HL-60 (cell line): Measurements from ENCODE around the gene PROM2.

Experiments used
- DNase-seq, 2 experiments: peaks; one replicate each; pipeline ENCODE4 v3.0.0-alpha.2; 2010 to 2020; ENCODE audit warnings: low read depth in 1 of 2, low spot score in 1 of 2
- H3K27ac ChIP-seq: fragments of 250-450 bp; sonication (Bioruptor Pico); replicated peaks from 2 replicates; pipeline ENCODE4 v1.5.1; 2020; ENCODE audit warnings: mild to moderate bottlenecking, moderate library complexity
- H3K27me3 ChIP-seq: fragments of 250-450 bp; sonication (Bioruptor Pico); 2 replicates; pipeline ENCODE4 v1.5.1; 2021; ENCODE audit warnings: mild to moderate bottlenecking, moderate library complexity; ENCODE audit not compliant: insufficient read depth, poor library complexity, severe bottlenecking
- H3K4me3 ChIP-seq: replicated peaks from 2 replicates; pipeline ENCODE4 v1.5.1; 2011; ENCODE audit warnings: mild to moderate bottlenecking, control low read depth, low read length; ENCODE audit not compliant: insufficient read depth
- GABPA ChIP-seq: IDR thresholded peaks from 2 replicates; pipeline ENCODE4 v1.6.1; 2012; ENCODE audit warnings: low read depth
- POLR2AphosphoS5 ChIP-seq: IDR thresholded peaks from 2 replicates; pipeline ENCODE4 v1.6.1; 2012; ENCODE audit warnings: low read depth
- SPI1 ChIP-seq: IDR thresholded peaks from 2 replicates; pipeline ENCODE4 v1.6.1; 2012; ENCODE audit warnings: low read depth, mild to moderate bottlenecking, borderline replicate concordance
- TF ChIP-seq, protein P1 (sequence below): IDR thresholded peaks from 2 replicates; pipeline ENCODE4 v1.6.1; 2012; ENCODE audit warnings: low read depth; ENCODE audit not compliant: insufficient replicate concordance
- TF ChIP-seq, protein P2 (sequence below): IDR thresholded peaks from one replicate; pipeline ENCODE4 v1.5.1; 2011; ENCODE audit warnings: low read length, control low read depth, inconsistent platforms; ENCODE audit not compliant: insufficient read depth

The PROM2 gene

DNA sequence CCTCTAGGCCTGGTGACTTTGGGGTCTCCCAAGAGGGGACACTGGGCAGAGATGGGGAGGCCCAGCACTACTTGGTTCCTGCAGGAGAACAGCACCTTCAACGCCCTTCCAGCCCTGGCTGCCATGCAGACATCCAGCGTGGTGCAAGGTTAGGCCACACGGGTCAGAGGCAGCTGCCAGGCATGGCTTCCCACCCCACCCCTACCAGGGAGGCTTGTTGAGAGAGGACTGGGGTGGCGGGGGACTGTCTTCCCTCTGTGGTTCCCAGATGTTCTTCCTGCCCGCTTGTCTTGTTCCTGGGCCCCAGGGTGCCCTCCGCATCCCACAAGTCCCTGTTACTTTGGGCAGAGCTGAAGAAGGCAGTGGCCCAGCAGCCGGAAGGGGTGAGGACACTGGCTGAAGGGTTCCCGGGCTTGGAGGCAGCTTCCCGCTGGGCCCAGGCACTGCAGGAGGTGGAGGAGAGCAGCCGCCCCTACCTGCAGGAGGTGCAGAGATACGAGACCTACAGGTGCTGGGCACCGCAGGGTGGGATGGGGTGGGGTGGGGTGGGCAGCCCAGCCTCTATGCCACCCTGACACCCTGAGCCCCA is 4.5 kb downstream of the PROM2 start:
- TF ChIP-seq POLR2AphosphoS5 (no peak), GABPA (no peak), SPI1 (no peak)
- TF ChIP-seq, protein P1, sequence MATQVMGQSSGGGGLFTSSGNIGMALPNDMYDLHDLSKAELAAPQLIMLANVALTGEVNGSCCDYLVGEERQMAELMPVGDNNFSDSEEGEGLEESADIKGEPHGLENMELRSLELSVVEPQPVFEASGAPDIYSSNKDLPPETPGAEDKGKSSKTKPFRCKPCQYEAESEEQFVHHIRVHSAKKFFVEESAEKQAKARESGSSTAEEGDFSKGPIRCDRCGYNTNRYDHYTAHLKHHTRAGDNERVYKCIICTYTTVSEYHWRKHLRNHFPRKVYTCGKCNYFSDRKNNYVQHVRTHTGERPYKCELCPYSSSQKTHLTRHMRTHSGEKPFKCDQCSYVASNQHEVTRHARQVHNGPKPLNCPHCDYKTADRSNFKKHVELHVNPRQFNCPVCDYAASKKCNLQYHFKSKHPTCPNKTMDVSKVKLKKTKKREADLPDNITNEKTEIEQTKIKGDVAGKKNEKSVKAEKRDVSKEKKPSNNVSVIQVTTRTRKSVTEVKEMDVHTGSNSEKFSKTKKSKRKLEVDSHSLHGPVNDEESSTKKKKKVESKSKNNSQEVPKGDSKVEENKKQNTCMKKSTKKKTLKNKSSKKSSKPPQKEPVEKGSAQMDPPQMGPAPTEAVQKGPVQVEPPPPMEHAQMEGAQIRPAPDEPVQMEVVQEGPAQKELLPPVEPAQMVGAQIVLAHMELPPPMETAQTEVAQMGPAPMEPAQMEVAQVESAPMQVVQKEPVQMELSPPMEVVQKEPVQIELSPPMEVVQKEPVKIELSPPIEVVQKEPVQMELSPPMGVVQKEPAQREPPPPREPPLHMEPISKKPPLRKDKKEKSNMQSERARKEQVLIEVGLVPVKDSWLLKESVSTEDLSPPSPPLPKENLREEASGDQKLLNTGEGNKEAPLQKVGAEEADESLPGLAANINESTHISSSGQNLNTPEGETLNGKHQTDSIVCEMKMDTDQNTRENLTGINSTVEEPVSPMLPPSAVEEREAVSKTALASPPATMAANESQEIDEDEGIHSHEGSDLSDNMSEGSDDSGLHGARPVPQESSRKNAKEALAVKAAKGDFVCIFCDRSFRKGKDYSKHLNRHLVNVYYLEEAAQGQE = no peak
- TF ChIP-seq, protein P2, sequence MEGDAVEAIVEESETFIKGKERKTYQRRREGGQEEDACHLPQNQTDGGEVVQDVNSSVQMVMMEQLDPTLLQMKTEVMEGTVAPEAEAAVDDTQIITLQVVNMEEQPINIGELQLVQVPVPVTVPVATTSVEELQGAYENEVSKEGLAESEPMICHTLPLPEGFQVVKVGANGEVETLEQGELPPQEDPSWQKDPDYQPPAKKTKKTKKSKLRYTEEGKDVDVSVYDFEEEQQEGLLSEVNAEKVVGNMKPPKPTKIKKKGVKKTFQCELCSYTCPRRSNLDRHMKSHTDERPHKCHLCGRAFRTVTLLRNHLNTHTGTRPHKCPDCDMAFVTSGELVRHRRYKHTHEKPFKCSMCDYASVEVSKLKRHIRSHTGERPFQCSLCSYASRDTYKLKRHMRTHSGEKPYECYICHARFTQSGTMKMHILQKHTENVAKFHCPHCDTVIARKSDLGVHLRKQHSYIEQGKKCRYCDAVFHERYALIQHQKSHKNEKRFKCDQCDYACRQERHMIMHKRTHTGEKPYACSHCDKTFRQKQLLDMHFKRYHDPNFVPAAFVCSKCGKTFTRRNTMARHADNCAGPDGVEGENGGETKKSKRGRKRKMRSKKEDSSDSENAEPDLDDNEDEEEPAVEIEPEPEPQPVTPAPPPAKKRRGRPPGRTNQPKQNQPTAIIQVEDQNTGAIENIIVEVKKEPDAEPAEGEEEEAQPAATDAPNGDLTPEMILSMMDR = no peak
- no peak overlapping the region for H3K27ac ChIP-seq
- no peaks in the 10 kb centered on the region for H3K27me3 ChIP-seq
- H3K4me3 ChIP-seq = no peak overlapping the region
- DNase-seq = no peak

DNA sequence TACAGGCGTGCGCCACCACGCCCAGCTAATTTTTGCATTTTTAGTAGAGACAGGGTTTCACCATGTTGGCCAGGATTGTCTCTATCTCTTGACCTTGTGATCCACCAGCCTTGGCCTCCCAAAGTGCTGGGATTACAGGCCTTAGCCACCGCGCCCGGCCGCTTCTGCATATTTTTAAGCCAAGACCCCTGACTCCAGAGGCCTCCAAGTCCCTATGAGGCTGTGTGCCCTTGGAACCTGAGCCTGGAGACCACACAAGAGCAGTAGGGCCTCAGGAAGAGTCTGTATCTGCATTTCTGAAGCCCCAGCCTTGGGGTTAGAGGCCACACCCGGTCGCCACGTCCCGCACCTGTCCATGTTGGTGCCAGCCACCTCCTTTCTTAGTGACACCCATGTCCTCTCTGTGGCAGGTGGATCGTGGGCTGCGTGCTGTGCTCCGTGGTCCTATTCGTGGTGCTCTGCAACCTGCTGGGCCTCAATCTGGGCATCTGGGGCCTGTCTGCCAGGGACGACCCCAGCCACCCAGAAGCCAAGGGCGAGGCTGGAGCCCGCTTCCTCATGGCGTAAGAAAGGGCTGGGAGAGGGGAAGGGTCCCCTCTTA is 5.3 kb downstream of the PROM2 start:
- DNase-seq = no peak
- no peak overlapping the region for H3K27ac ChIP-seq
- no peak overlapping the region for H3K4me3 ChIP-seq
- TF ChIP-seq SPI1 = no peak
- TF ChIP-seq, protein P2 = no peak
- TF ChIP-seq POLR2AphosphoS5 = no peak
- TF ChIP-seq, protein P1 = no peak
- TF ChIP-seq GABPA = no peak
- H3K27me3 ChIP-seq = no peaks in the 10 kb centered on the region

DNA sequence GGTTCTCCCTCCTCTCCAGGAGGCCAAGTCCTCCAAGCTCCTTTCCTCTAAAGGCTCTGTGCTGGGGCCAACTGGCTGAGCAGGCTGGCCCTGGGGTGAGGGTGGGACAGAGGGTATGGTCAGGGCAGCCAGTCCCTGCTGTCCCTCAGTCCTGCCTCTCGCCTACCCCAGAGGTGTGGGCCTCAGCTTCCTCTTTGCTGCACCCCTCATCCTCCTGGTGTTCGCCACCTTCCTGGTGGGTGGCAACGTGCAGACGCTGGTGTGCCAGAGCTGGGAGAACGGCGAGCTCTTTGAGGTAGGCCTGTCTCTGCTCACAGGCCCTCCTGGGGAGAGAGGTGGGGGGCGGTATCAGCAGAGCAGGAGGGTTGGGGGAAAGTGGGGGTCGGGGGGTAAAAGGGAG is 6.8 kb downstream of the PROM2 start:
- no peak for DNase-seq
- Histone ChIP-seq H3K4me3 (no peak overlapping the region), H3K27me3 (no peaks in the 10 kb centered on the region), H3K27ac (no peak overlapping the region)
- no peak for TF ChIP-seq SPI1
- TF ChIP-seq, protein P2 = no peak
- TF ChIP-seq POLR2AphosphoS5 = no peak
- TF ChIP-seq GABPA = no peak
- TF ChIP-seq, protein P1 = no peak
